Skeletal muscle cell (primary cell): Measurements from ENCODE around the gene ASB16.
"Not testable (repeated sequence)": the region's sequence is repeated elsewhere in the genome, so short reads cannot be mapped to it uniquely, and the experiment has no call there.

Experiments used
- DNase-seq: peaks from one replicate; pipeline ENCODE4 v3.0.0-alpha.2; 2010; ENCODE audit warnings: low read depth
- H3K4me3 ChIP-seq: 2 replicates; pipeline ENCODE4 v1.5.1; 2011; ENCODE audit warnings: low read depth, mild to moderate bottlenecking, control low read depth, low read length, moderate library complexity

Gene ASB16

DNA sequence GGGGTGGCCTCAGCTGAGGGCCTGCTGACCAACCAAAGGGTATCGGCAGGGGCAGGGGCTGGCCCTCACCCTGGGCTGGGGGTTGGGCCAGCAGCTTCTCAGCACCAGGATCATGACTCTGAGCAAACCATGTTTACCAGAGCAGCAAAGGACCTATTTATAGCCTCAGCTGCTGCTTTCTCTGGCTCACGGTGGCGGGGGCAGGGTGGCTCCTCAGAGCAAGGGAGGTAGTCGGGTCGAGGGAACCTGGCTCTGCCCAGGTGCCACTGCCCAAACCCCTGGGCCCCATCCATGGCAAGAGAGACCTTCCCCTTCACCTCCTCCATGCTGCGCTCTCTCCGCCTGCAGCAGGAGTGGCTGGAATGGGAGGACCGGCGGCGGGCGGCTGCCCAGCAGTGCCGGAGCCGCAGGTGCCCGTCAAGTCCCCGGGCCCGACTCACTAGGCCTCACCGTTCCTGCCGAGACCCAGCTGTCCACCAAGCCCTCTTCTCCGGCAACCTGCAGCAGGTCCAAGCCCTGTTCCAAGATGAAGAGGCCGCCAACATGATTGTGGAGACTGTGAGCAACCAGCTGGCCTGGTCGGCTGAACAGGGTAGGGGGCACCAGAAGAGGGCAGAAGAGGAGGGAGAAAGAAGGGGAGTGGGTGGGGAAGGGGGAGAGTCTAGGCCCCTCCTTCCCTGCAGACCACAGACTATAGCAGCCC, at the start of gene ASB16:
Gene ASB16 (plus strand): TSS at position 206 of the 703 bp plus-strand sequence. CDS start 86 bp downstream, at position 292.
- H3K4me3 ChIP-seq: no peak within 1 kb of the TSS
- DNase-seq: no peak

GRCh38 chr17:44120851-44121605, 49.5 kb upstream of the ASB16 start:
- no peak overlapping the region for H3K4me3 ChIP-seq

DNA sequence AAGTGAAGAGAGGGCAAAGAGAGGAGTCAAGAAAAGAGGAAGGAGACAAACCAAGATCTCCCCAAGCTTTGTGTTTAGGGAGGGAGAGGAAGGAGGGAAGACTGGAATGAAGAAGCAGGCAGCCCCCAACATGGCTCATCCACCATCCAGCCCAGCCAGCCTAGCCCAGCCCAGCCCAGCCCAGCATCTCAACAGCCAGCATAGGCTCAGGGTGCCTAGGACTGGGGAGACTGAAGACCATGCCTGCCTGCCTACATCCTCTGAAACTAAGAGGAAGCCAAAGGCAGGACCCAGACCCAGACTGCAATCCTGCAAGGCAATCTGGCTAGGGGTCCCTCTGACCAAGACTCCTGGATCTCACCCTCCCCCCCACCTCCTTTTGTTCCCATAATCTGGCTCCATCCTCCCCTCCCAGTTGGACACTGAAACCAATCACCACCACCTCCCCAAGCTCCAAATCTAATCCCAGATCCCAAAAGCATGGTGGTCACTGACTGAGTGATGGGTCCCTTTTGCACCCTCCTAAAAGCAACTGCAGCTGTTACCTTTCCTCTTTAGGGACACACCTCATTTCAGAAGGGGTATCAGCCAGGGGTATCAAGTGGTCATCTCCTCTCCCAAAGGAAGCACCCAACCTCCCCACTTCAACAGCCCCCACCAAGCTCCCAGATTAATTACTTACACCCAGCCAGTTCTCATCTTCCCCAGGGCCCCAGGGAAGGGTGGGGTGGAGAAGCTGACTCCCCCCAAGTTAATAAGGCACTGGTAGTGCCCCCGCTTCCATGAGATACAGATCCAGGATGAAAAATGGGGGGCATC, 48.3 kb upstream of the ASB16 start:
- H3K4me3 ChIP-seq: peak overlapping the region; percentile 83
- no peak for DNase-seq

More at GRCh38 chr17:44120851-44121605, 49.5 kb upstream of the ASB16 start:
- DNase-seq: no peak

GRCh38 chr17:44122816-44123355, 47.6 kb upstream of the ASB16 start:
- peak overlapping the region; percentile 83 for H3K4me3 ChIP-seq
- DNase-seq: no peak

GRCh38 chr17:44123356-44124117, 47.0 kb upstream of the ASB16 start, which contains the start of gene HDAC5:
HDAC5 (minus strand) TSS chr17:44123641; CDS start chr17:44117515, 6,126 bp downstream.
- H3K4me3 ChIP-seq: peak within 1 kb of the TSS; percentile 83
- peak; percentile 80 for DNase-seq

DNA sequence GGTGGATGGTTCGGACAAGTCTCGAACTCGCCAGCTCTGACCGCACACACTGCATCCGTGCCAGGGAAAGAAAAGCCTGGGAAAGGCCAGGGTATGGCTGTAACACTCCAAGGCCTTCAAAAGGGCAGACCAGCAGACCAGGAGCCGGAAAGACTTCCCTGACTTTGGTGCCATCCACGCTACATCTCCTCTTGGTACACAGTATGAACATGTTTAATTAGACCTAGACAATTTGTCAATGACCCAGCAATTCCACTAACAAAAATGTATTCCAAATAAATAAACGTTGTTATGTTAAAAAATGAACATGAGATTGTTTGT, 46.4 kb upstream of the ASB16 start:
- no peak for DNase-seq
- H3K4me3 ChIP-seq: peak overlapping the region; percentile 58

DNA sequence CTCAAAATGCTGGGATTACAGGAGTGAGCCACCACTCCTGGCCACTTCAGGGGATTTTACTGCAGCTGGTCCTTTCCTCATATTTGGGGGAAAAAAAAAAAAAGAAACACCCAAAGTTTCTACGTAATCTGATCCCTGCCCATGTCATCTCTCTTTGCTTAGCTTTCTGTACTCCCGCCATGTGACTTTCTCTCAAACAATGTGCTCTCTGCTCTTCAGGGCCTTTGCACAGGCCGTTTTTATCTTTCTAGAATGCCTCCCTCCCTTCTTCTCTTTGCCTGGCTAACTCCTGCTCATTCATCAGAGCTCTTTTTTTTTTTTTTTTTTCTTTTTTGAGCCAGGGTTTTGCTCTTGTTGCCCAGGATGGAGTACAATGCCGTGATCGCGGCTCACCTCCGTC, 42.1 kb upstream of the ASB16 start:
- H3K4me3 ChIP-seq: no peak overlapping the region
- no peak for DNase-seq

- no peak overlapping the region for H3K4me3 ChIP-seq
- DNase-seq: no peak
Measured at GRCh38 chr17:44130693-44131349, 39.7 kb upstream of the ASB16 start.

DNA sequence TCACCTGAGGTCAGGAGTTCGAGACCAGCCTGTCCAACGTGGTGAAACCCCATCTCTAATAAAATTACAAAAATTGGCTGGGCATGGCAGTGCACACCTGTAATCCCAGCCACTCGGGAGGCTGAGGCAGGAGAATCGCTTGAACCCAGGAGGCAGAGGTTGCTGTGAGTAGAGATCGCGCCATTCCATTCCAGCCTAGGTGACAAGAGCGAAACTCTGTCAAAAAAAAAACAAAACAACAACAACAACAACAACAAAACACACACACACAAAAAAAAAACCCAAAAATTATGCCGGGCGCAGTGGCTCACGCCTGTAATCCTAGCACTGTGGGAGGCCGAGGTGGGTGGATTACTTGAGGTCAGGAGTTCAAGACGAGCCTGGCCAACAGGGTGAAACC, 39.1 kb upstream of the ASB16 start:
- not testable (repeated sequence) for DNase-seq, H3K4me3 ChIP-seq

- no peak for DNase-seq
- H3K4me3 ChIP-seq: no peak overlapping the region
Measured at GRCh38 chr17:44132275-44132821, 38.2 kb upstream of the ASB16 start.

DNA sequence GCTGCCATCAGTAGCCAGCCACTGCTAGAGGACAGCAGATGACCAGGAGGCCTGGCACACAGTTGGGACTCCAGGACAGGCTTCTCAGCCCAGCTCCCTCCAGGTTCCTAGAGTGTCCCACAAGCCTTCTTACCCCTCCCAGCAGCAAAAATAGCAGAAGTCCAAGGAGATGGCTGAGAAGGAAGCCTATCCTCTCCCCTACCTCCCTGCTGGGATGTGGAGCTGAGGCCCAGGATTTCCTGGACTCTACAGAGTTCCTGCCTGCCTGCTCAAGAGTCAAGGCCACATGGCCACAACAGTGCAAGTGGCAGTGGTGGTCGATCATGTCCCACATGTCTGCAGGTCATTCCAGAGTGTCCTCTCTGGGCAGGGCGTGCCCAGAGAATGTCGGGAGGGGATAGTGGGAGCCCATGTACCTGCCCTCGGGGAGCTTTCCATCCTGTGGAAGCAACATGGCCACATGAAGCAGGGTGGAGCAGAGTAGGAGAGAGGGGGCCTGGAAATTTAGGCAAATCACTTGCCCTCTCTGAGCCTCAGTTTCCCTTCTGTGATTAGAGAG, 36.5 kb upstream of the ASB16 start:
- DNase-seq: no peak

GRCh38 chr17:44134752-44135568, 35.5 kb upstream of the ASB16 start:
- no peak for DNase-seq
- no peak overlapping the region for H3K4me3 ChIP-seq

More for the DNA sequence above, 36.5 kb upstream of the ASB16 start:
- H3K4me3 ChIP-seq: no peak overlapping the region

DNA sequence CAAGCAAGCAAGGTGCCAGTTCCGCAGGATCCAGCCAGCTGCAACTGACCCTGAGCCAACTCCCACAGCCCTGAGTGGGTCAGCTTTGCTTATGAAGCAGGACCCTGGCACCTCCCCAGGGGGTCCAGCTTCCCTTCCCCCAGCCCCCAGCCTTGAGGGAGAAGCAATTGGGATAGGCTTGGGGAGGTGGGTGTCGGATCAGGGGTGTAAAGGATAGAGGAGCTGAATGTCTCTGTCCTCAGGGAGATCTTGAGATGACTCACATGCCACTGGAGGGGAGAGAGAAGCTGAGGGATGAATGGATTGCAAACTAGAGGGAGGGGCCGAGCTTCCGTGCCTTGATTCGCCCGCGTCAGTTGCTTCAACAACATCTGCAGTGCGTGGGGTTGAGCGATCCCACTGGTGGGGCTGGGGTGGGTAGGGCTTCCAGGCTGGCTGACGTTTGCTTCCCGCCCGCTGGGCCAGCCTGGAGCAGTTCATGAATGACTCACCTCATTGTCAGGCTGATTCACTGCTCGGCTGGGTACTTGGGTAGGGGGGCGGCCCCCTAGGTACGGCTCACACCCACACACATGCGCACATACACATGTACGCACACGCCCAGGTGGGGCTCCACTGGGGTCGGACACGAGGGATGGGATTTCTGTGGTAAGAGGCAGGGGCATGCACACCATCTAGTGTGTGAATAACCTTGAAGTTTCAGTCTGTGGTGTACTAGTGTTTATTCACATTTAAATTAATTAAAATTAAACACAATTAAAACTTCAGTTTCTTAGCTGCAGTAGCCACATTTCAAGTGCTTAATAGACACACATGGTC, 32.4 kb upstream of the ASB16 start:
- peak overlapping the region; percentile 26 for H3K4me3 ChIP-seq
- DNase-seq: peak; percentile 99

DNA sequence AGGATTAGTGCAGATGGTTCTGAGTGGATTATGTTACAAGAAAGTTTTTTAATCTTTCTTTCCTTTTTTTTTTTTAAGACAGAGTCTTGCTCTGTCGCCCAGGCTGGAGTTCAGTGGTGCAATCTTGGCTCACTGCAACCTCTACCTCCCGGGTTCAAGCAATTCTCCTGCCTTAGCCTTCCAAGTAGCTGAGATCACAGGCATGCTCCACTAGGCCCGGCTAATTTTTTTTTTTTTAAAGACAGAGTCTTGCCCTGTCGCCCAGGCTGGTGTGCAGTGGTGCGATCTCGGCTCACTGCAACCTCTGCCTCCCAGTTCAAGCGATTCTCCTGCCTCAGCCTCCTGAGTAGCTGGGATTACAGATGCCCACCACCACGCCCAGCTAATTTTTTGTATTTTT, 26.6 kb upstream of the ASB16 start:
- H3K4me3 ChIP-seq, DNase-seq: not testable (repeated sequence)

DNA sequence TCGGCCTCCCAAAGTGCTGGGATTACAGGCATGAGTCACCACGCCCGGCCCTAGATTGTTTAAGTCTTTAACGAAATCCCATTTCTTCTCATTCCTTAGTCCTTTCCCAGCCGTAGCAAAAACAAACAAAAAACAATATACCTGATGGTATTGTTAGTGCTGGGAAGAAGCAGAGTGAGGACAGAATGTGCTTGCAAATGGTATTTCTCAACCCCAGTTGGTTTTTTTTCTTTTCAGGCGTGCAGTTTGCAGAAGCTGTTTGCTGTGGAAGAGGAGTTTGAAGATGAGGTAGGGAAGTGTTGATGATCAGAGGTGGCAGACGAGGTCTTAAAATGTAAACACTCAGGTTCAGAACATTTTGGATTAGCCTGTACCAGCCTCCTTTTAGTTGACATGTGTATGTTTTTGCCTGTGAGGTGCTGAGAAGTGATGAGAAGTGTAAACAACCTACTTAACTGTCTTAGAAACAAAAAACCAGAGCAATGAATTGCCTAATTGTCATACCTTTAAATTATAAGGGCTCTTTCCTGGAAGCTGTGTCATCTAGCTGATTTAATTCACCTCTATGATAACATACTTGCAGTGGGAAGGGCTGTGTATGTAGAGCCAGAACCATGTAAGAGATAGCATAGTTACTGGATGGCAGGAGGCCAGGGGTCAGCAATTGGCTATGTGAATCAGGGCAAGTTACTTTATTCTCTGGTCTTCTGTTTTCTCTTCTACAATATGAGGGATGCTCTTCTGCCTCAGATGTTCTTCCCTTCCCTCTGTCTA, 25.4 kb upstream of the ASB16 start:
- no peak overlapping the region for H3K4me3 ChIP-seq
- DNase-seq: no peak
